Mesothelial cell of epicardium (in vitro differentiated cells): ENCODE measurements around the gene METTL3. TPM values are rescaled to one million over a fixed set of nuclear protein-coding genes. Genes with fewer than 3 reads are reported as not detected.

Experiments
- DNase-seq, 2 experiments: peaks; one replicate each; pipeline ENCODE4 v3.0.0; 2021; ENCODE audit warnings: low spot score in 2 of 2; ENCODE audit not compliant: unreplicated experiment in 2 of 2
- H3K27ac Mint-ChIP-seq: 2 replicates; pipeline ENCODE4 v1.8.0; 2021; ENCODE audit warnings: mixed read lengths
- H3K27me3 Mint-ChIP-seq: 2 replicates; pipeline ENCODE4 v1.8.0; 2021; ENCODE audit warnings: low read depth, mixed read lengths
- H3K36me3 Mint-ChIP-seq: 2 replicates; pipeline ENCODE4 v1.8.0; 2021; ENCODE audit warnings: mixed read lengths
- H3K4me1 Mint-ChIP-seq: 2 replicates; pipeline ENCODE4 v1.8.0; 2021; ENCODE audit warnings: mixed read lengths
- H3K4me3 Mint-ChIP-seq: 2 replicates; pipeline ENCODE4 v1.8.0; 2021; ENCODE audit warnings: mild to moderate bottlenecking, moderate library complexity, mixed read lengths
- H3K9me3 Mint-ChIP-seq: 2 replicates; pipeline ENCODE4 v1.8.0; 2021; ENCODE audit warnings: mixed read lengths
- total RNA-seq: library from RNA; stranded (reverse); gene quantifications from 3 replicates; pipeline ENCODE4 v1.2.1, GENCODE V29; 2021
- TF ChIP-seq, protein P1 (sequence below): fragments of 200-600 bp; sonication (generic); IDR thresholded peaks from one replicate; pipeline ENCODE4 v1.5.0; 2021; ENCODE audit warnings: antibody characterized with exemption; ENCODE audit not compliant: unreplicated experiment

METTL3 gene
- total RNA-seq, 1 donor from 2014 or later, result 74.4 TPM

- no peak for DNase-seq
- TF ChIP-seq, protein P1, sequence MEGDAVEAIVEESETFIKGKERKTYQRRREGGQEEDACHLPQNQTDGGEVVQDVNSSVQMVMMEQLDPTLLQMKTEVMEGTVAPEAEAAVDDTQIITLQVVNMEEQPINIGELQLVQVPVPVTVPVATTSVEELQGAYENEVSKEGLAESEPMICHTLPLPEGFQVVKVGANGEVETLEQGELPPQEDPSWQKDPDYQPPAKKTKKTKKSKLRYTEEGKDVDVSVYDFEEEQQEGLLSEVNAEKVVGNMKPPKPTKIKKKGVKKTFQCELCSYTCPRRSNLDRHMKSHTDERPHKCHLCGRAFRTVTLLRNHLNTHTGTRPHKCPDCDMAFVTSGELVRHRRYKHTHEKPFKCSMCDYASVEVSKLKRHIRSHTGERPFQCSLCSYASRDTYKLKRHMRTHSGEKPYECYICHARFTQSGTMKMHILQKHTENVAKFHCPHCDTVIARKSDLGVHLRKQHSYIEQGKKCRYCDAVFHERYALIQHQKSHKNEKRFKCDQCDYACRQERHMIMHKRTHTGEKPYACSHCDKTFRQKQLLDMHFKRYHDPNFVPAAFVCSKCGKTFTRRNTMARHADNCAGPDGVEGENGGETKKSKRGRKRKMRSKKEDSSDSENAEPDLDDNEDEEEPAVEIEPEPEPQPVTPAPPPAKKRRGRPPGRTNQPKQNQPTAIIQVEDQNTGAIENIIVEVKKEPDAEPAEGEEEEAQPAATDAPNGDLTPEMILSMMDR, result no peak
- Mint-ChIP-seq H3K27me3 (peaks cover 28% of the 10 kb centered on the region), H3K9me3 (no peaks in the 10 kb centered on the region), H3K4me1 (peaks cover 12% of the 10 kb centered on the region), H3K4me3 (peak overlapping the region; percentile 84), H3K27ac (peak overlapping the region; percentile 70), H3K36me3 (no peaks in the 10 kb centered on the region)
Observed at GRCh38 chr14:21536418-21537089, 25.4 kb upstream of the METTL3 start.

DNA sequence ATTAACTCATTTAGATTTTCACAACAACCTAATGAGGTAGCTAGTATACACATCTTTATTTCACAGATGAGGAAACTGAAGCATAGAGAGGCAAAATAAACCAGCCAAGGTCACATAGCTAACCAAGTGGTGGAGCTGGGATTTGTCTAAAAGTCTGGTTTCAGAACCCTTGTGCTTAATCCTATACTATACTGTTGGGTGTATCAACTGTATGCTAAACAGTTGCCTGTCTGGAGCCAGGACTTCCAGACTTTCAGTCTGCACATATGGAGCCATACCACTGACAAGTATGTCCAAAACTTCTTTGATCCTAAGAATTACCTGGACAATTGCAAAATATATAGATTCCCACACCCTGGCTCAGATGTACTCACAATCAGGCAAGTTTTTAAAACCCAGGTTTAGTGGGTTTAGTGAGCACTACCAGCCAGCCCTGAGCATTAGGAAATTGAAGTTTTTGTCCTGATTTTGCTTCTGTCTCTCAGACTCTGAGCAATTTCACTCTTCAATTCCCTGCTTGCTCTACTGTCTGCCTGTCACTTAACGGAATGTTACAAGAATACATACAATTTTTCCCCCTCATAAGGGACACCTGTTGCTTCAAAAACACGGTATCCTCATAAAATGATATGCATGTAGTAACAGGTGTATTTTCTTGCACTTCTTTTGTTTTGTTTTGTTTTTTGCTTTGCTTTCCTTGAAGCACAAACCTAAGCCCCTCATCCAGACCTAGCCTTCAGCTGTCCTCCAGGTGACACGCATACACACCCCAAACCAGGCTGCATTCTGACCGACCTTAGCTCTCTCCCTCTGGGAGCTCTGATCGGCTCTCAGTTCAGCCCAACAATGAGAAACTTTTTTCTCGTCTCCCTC is 24.6 kb upstream of the METTL3 start:
- Mint-ChIP-seq H3K4me1 (peaks cover 15% of the 10 kb centered on the region), H3K27ac (peak overlapping the region; percentile 70), H3K36me3 (no peaks in the 10 kb centered on the region), H3K9me3 (no peaks in the 10 kb centered on the region), H3K27me3 (peaks cover 28% of the 10 kb centered on the region), H3K4me3 (peak overlapping the region; percentile 84)
- DNase-seq, result no peak
- TF ChIP-seq, protein P1, result no peak

DNA sequence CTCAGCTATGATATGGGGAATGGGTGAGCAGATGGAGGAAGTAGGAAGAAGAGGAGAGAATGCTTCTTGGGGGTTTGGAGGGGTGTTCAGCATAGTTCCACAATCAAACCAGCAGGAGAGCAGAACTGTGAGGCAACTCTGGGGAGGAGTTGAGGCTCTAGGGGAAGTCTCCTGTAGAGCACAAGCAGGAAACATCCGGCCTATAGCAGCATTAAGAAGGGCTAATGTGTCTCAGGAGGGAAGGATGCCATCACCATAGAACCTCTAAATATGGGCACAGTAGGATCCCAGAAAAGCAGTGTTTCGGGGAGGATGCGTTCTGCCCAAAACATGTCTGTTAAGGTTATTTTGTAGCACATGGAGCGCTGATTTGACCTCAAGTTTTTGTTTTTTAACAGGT is 23.4 kb upstream of the METTL3 start:
- Mint-ChIP-seq H3K4me3 (no peak overlapping the region), H3K36me3 (no peaks in the 10 kb centered on the region), H3K4me1 (peaks cover 16% of the 10 kb centered on the region), H3K9me3 (no peaks in the 10 kb centered on the region), H3K27me3 (peaks cover 28% of the 10 kb centered on the region), H3K27ac (no peak overlapping the region)
- DNase-seq, result no peak
- TF ChIP-seq, protein P1, result no peak

- peaks cover 28% of the 10 kb centered on the region for H3K27me3 Mint-ChIP-seq
- H3K4me3 Mint-ChIP-seq, result no peak overlapping the region
- TF ChIP-seq, protein P1, result no peak
- H3K9me3 Mint-ChIP-seq, result no peaks in the 10 kb centered on the region
- no peaks in the 10 kb centered on the region for H3K36me3 Mint-ChIP-seq
- H3K27ac Mint-ChIP-seq, result no peak overlapping the region
- DNase-seq, result no peak
- H3K4me1 Mint-ChIP-seq, result peaks cover 18% of the 10 kb centered on the region
Observed at GRCh38 chr14:21533294-21533693, 22.2 kb upstream of the METTL3 start.

DNA sequence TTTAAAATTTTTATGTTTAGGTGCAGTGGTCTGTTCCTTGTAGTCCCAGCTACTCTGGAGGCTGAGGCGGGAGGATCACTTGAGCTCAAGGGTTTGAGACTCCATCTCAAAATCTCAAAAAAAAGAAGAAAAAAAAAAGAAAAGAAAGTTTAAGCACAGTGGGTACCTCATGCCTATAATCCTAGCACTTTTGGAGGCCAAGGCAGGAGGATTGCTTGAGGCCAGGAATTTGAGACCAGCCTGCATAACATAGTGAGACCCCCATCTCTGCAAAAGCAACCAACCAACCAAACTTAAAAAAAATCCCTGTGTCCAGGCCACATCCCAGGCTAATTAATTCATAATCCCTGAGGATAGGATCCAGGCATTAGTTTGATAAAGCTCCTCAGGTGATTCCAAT is 18.4 kb upstream of the METTL3 start:
- H3K27me3 Mint-ChIP-seq, result peaks cover 7% of the 10 kb centered on the region
- no peak overlapping the region for H3K27ac Mint-ChIP-seq
- no peak overlapping the region for H3K4me3 Mint-ChIP-seq
- peaks cover 4% of the 10 kb centered on the region for H3K36me3 Mint-ChIP-seq
- H3K4me1 Mint-ChIP-seq, result peaks cover 22% of the 10 kb centered on the region
- H3K9me3 Mint-ChIP-seq, result no peaks in the 10 kb centered on the region
- TF ChIP-seq, protein P1, result no peak
- DNase-seq, result no peak
